ENCODE data around the gene MUC16.

Gene MUC16

GRCh38 chr19:9008667-9009066 lies 1.5 kb downstream of the MUC16 start:
- DNase-seq = no peak

GRCh38 chr19:9000933-9001332 lies 9.3 kb downstream of the MUC16 start:
- no peak for DNase-seq

GRCh38 chr19:8988204-8988603 lies 22.0 kb downstream of the MUC16 start:
- DNase-seq = peak in 1 of 5 experiments; percentile 12

DNA sequence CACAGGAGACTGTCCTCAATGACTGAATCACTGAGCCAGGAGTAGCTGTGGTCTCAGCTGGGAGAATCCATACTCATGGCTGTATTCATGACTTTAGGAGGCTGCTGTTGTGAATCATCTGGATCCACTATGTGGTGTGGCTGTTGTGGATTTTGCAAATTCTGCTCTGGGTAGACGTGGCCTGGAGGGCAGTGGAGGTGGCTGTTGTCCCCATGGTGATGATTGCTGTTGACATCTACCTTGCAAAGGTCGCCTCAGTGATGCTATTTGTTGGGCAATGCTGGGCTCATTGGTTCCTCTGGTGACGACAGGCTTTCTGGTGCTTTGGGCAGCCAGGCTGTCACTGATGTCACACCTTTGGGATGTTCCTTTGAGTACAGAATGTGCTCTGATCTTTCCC lies 23.9 kb downstream of the MUC16 start:
- no peak for DNase-seq

- peak in 1 of 5 experiments; percentile 4 for DNase-seq
Observed at GRCh38 chr19:8973501-8974091, 36.6 kb downstream of the MUC16 start.

DNA sequence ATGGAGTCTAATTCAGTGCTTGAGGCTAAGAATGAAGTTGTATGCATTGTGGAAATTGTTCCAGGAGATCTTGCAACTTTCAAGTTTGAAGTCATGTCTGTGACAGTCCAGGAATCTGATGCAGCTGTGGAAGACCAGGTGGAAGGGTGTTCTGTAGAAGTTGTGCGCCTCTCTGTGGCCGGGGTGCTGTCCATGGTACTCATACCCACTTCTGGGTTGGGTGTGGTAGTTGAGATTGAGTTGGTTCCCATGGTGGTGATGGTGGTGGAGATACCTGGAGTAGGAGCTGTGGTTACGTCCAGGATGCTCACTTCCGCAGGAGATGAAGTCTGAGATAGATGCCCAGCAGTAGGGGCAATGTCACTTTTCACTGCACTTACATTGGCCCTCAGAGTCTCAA lies 44.3 kb downstream of the MUC16 start:
- DNase-seq = no peak
